ENCODE measurements around the gene TCAP.

TCAP gene

DNA sequence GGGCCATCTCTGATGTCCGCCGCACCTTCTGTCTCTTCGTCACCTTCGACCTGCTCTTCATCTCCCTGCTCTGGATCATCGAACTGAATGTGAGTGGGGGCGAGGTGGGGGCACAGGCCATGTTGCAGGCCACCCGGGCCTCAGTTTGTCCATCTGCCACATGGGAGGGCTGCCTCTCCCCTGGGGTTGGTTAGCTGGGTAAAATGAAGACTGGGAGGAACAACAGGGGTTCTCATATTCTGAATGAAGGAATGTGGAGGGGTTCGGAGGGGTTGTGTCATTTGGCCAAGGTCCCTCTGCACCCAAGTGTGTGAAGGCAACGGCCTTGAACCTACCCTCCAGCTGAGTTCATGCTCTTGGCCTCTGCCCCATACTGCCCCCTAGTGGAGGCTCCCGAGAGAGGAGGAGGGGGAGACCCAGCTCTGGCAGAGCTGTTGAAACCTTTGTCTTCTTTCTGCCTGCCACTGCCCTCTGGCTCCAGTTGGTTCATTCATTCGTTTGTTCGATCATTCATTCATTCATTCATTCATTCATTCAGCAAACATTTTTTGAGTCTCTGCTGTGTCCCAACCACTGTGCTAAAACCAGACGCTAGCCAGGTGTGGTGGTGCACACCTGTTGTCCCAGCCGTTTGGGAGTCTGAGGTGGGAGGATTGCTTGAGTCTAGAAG, 11.4 kb upstream of the TCAP start:
- Mint-ChIP-seq H3K27ac (no peak overlapping the region), H3K4me3 (no peak overlapping the region), H3K27me3 (no peaks in the 10 kb centered on the region), H3K36me3 (peaks cover 31% of the 10 kb centered on the region), H3K4me1 (peaks cover 31% of the 10 kb centered on the region), H3K9me3 (no peaks in the 10 kb centered on the region)
- peak; percentile 54 for ATAC-seq

DNA sequence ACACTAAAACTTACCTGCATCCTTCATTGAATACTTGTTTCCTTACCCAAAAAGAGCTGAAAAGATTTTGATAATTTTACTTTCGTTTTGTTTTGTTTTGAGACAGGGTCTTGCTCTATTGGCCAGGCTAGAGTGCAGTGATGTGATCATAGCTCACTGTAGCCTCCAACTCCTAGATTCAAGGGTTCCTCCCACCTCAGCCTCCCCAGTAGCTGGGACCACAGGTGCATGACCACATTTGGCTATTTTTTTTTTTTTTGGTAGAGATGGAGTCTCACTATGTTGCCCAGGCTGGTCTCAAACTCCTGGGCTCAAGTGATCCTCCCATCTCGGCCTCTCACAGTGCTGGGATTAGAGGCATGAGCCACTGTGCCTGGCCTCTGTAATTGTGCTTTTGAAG, 10.0 kb upstream of the TCAP start:
- H3K4me1 Mint-ChIP-seq: peaks cover 44% of the 10 kb centered on the region
- no peak overlapping the region for H3K4me3 Mint-ChIP-seq
- peaks cover 34% of the 10 kb centered on the region for H3K36me3 Mint-ChIP-seq
- H3K27ac Mint-ChIP-seq: no peak overlapping the region
- H3K27me3 Mint-ChIP-seq: no peaks in the 10 kb centered on the region
- no peaks in the 10 kb centered on the region for H3K9me3 Mint-ChIP-seq
- no peak for ATAC-seq

DNA sequence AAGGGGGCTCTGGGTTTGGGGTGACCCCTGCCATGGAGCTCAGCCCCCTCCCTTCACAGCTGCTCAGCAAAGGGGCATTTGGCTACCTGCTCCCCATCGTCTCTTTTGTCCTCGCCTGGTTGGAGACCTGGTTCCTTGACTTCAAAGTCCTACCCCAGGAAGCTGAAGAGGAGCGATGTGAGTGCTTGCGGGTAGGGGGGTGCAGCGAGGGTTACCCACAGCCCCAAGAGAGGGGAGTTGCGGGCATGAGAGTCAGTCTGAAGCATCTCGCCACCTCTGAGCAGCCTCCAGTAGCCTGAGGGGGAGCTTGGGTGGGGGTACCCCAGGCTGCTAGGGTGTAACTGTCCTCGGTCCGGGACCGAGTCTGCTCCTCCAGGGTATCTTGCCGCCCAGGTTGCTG, 6.8 kb upstream of the TCAP start:
- Mint-ChIP-seq H3K27ac (peak overlapping the region; percentile 70), H3K9me3 (no peaks in the 10 kb centered on the region), H3K27me3 (no peaks in the 10 kb centered on the region), H3K4me1 (peaks cover 34% of the 10 kb centered on the region), H3K36me3 (peaks cover 51% of the 10 kb centered on the region), H3K4me3 (no peak overlapping the region)
- ATAC-seq: no peak

DNA sequence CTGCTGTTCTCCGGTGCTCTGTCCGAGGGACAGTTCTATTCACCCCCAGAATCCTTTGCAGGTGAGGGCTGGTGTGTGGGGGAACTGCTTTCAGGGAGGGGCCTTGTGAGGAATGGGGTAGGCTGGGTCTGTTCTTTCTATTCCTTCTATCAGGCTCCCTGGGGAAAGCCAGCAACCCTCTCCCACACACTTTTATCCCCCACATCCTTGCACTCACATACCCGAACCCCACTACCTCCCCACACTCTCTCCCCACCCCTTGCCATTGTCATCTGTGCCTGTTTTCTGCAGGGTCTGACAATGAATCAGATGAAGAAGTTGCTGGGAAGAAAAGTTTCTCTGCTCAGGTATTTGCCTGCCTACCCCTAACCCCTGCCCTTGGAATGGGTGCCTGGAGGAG, 6.4 kb upstream of the TCAP start:
- H3K27me3 Mint-ChIP-seq: no peaks in the 10 kb centered on the region
- peaks cover 31% of the 10 kb centered on the region for H3K4me1 Mint-ChIP-seq
- peaks cover 51% of the 10 kb centered on the region for H3K36me3 Mint-ChIP-seq
- ATAC-seq: no peak
- H3K9me3 Mint-ChIP-seq: no peaks in the 10 kb centered on the region
- no peak overlapping the region for H3K4me3 Mint-ChIP-seq
- peak overlapping the region; percentile 70 for H3K27ac Mint-ChIP-seq

DNA sequence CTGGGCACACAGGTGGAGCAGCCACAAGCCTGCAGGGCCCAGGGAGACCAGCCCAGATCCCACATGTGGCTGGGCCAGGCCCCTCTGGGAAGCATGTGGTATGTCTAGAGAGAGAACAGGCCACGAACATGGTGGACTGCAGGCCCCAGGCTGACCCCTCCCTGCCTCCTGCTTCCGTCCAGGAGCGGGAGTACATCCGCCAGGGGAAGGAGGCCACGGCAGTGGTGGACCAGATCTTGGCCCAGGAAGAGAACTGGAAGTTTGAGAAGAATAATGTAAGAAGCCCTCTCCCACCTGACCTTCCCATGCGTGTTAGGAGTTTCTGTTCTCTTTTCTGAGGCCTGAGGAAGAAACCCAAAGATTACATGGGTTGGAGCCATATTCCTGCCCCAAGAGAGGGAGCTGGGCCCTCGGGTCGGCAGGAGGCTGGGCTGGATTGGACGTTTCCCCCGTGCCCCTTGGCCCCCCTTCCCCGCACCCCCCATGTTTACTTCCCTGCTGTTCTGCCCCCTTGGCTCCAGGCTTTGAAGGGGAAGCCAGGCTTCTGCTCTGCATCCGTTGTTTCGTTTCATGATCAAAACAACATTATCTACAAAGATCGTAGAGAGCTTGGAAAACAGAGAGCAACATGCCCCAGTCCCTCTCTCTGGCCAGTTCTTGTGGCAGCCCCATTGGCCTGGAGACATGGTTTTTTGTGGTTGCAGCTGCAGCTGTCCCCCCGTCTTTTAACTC, 5.7 kb upstream of the TCAP start:
- Mint-ChIP-seq H3K36me3 (peaks cover 51% of the 10 kb centered on the region), H3K4me3 (no peak overlapping the region), H3K4me1 (peaks cover 28% of the 10 kb centered on the region), H3K9me3 (no peaks in the 10 kb centered on the region), H3K27me3 (no peaks in the 10 kb centered on the region), H3K27ac (peak overlapping the region; percentile 70)
- peak; percentile 47 for ATAC-seq

DNA sequence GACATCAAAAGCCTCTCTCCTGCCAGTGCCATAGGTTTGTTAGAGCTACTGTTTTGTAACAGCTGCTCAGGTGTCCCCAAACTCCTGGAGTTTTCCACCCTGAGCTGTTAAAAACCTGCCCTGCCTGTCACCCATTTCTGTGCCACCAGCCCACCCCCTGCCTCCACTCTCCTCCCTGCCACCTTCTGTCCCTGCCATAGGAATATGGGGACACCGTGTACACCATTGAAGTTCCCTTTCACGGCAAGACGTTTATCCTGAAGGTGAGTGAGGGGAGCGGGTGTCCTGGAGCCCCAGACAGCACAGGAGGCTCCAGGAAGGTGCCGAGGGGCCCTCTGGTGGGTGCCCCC, 5.2 kb upstream of the TCAP start:
- H3K9me3 Mint-ChIP-seq: no peaks in the 10 kb centered on the region
- peak overlapping the region; percentile 70 for H3K27ac Mint-ChIP-seq
- H3K4me1 Mint-ChIP-seq: peaks cover 33% of the 10 kb centered on the region
- H3K27me3 Mint-ChIP-seq: no peaks in the 10 kb centered on the region
- no peak overlapping the region for H3K4me3 Mint-ChIP-seq
- no peak for ATAC-seq
- peaks cover 51% of the 10 kb centered on the region for H3K36me3 Mint-ChIP-seq

DNA sequence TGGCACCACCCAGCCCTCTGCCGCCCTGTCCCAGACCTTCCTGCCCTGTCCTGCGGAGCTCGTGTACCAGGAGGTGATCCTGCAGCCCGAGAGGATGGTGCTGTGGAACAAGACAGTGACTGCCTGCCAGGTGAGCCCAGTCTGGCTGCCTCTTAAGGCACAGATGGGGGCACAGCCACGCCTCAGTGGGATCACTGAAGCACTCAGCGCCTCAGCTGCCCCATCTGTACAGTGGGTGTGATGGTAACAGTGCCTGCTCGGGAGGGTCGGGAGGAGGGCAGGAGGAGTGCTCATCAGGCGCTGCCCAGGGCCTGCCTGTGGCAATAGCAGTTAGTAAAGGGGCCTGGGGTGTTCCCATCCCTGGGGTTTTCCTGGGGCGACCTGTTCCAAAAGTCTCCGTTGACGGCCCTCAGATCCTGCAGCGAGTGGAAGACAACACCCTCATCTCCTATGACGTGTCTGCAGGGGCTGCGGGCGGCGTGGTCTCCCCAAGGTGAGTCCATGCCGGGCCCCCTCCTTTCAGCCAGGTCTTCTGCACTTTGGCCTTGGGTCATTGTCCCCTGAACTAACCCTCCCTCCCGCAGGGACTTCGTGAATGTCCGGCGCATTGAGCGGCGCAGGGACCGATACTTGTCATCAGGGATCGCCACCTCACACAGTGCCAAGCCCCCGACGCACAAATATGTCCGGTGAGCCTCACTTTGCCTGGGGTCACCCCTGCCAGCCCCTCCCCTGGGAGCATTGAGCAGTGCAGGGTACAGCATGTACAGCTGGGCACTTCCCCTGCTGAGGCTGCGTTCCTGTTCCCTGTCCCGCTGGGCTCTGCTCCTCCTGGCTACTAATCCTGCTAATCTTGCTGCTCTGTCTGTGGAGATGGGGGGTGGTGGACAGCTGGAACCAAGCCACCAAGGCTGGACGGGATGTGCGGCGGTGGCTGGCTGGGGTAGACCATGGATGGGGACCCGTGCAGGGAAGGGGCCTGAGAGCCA, 4.5 kb upstream of the TCAP start:
- peaks cover 45% of the 10 kb centered on the region for H3K36me3 Mint-ChIP-seq
- H3K4me1 Mint-ChIP-seq: peaks cover 36% of the 10 kb centered on the region
- H3K9me3 Mint-ChIP-seq: no peaks in the 10 kb centered on the region
- no peak overlapping the region for H3K4me3 Mint-ChIP-seq
- no peak overlapping the region for H3K27ac Mint-ChIP-seq
- H3K27me3 Mint-ChIP-seq: peaks cover under 1% of the 10 kb centered on the region
- no peak for ATAC-seq

DNA sequence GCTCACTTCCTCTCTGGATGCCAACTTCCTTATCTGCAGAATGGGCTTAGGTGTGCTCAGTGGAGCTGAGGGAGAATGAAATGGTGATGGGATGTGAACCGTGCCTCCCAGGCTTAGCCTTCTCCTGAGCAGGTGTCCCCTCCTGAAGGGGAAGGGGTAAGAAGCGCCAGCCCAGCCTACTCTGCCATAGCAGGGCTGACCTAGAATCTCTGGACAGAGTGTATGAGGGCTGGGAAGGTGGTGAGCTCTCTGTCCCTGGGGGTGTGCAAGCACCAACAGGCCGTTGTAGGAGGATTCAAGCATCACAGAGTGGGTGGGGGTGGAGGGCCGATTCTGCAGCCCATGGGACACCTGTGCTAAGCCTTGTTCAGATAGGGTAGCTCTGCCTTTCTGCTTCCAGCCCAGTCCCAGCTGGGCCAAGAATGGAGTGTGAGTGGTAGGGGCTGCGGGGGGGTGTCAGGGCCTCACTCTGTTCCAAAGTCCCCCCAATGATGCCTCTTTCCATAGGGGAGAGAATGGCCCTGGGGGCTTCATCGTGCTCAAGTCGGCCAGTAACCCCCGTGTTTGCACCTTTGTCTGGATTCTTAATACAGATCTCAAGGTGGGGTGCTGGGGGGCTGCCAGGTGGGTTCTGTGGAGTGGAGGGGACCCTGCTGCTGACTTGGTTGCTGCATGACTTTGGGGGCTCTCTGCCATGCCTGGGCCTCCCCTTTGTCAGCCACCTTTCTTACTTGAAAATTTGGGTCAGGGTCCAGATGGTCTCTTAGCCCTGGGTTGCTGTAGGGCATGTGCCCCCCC, 3.2 kb upstream of the TCAP start:
- no peak for ATAC-seq
- Mint-ChIP-seq H3K27me3 (peaks cover 13% of the 10 kb centered on the region), H3K4me3 (no peak overlapping the region), H3K36me3 (peaks cover 39% of the 10 kb centered on the region), H3K4me1 (peaks cover 42% of the 10 kb centered on the region), H3K27ac (no peak overlapping the region), H3K9me3 (no peaks in the 10 kb centered on the region)

DNA sequence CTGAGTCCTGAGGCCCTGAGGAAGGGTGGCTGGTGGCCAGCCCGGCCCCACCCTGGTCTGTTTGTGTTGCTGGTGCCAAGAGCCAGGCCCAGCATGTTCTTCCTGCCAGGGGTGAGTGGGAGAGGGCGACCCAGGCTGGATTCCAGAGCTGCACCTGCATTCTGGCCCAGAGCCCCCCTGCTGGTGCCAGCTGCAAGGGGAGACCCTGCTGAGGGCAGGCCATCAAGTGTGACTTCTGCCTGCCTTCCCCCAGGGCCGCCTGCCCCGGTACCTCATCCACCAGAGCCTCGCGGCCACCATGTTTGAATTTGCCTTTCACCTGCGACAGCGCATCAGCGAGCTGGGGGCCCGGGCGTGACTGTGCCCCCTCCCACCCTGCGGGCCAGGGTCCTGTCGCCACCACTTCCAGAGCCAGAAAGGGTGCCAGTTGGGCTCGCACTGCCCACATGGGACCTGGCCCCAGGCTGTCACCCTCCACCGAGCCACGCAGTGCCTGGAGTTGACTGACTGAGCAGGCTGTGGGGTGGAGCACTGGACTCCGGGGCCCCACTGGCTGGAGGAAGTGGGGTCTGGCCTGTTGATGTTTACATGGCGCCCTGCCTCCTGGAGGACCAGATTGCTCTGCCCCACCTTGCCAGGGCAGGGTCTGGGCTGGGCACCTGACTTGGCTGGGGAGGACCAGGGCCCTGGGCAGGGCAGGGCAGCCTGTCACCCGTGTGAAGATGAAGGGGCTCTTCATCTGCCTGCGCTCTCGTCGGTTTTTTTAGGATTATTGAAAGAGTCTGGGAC, 2.4 kb upstream of the TCAP start:
- Mint-ChIP-seq H3K4me3 (no peak overlapping the region), H3K27me3 (peaks cover 21% of the 10 kb centered on the region), H3K27ac (no peak overlapping the region), H3K36me3 (peaks cover 37% of the 10 kb centered on the region), H3K9me3 (no peaks in the 10 kb centered on the region), H3K4me1 (peaks cover 48% of the 10 kb centered on the region)
- no peak for ATAC-seq

DNA sequence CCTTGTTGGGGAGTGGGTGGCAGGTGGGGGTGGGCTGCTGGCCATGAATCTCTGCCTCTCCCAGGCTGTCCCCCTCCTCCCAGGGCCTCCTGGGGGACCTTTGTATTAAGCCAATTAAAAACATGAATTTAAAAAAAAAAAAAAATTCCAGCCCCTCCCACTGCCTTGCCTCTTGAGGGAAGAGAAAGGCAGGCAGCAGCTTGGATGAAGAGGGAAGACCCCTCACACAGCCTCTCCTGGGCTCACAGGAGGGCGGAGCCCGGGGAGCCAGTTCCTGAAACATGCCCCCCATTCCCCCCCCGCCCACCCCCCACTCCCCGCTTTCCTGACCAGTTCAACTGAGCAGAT, 1.8 kb upstream of the TCAP start:
- H3K27ac Mint-ChIP-seq: no peak overlapping the region
- no peaks in the 10 kb centered on the region for H3K9me3 Mint-ChIP-seq
- H3K4me1 Mint-ChIP-seq: peaks cover 51% of the 10 kb centered on the region
- no peak overlapping the region for H3K4me3 Mint-ChIP-seq
- H3K36me3 Mint-ChIP-seq: peaks cover 31% of the 10 kb centered on the region
- no peak for ATAC-seq
- peaks cover 27% of the 10 kb centered on the region for H3K27me3 Mint-ChIP-seq

DNA sequence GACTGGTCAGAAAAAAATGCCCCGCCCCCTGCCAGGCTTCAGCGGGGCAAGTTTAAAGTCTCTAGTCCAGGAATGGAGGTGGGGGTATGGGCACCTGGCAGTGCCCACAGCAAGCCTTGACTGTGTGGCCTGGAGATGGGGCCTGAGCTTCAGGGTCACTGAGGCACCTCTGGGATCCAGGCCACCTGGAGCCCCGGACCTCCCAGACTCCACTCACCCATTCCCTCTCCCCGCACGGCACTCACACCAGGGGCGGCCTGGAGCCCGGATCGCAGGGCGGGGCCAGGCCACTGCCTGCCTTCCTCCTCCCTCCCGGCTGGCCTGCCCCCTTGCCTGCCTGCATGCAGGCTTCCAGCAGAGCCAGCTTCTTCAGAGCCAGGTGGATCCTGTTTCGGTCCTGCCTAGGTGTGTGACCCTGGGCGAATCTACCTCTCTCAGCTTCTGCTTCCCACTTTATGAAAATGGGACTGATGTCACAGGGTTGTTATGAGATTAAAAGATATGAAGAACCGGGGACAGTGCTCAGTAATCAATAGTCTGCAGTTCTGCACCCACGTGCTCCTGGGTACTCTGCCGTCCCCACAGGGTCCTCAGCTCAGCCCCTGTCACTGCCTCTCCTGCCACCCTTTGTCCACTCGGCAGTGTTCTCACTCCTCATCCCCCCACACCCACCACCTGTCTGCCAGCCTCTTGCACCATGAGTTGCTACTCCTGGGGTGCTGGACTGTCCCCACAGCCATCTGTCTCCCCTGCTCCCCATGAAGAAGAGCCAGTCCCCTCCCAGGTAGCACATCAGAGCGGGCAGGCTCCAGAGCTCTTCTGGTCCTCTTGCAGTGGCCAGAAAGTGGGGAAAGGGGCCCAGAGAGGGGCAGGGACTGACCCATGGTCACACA, 1.2 kb upstream of the TCAP start:
- no peak overlapping the region for H3K4me3 Mint-ChIP-seq
- peaks cover 51% of the 10 kb centered on the region for H3K4me1 Mint-ChIP-seq
- no peaks in the 10 kb centered on the region for H3K9me3 Mint-ChIP-seq
- no peak for ATAC-seq
- peaks cover 33% of the 10 kb centered on the region for H3K27me3 Mint-ChIP-seq
- H3K27ac Mint-ChIP-seq: no peak overlapping the region
- H3K36me3 Mint-ChIP-seq: peaks cover 25% of the 10 kb centered on the region

DNA sequence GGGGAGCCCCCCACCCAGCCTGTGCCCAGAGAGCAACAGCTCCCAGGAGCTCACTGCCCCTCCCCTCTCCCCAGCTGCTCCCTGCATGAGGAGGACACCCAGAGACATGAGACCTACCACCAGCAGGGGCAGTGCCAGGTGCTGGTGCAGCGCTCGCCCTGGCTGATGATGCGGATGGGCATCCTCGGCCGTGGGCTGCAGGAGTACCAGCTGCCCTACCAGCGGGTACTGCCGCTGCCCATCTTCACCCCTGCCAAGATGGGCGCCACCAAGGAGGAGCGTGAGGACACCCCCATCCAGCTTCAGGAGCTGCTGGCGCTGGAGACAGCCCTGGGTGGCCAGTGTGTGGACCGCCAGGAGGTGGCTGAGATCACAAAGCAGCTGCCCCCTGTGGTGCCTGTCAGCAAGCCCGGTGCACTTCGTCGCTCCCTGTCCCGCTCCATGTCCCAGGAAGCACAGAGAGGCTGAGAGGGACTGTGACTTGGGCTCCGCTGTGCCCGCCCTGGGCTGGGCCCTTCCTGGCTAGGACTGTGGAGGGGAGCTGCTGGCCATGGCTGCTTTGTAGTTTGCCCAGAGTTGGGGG, 584 bp downstream of the TCAP start:
- ATAC-seq: no peak
- Mint-ChIP-seq H3K4me3 (peak overlapping the region; percentile 59), H3K36me3 (peaks cover 14% of the 10 kb centered on the region), H3K9me3 (no peaks in the 10 kb centered on the region), H3K4me1 (peaks cover 39% of the 10 kb centered on the region), H3K27me3 (peaks cover 40% of the 10 kb centered on the region), H3K27ac (no peak overlapping the region)

DNA sequence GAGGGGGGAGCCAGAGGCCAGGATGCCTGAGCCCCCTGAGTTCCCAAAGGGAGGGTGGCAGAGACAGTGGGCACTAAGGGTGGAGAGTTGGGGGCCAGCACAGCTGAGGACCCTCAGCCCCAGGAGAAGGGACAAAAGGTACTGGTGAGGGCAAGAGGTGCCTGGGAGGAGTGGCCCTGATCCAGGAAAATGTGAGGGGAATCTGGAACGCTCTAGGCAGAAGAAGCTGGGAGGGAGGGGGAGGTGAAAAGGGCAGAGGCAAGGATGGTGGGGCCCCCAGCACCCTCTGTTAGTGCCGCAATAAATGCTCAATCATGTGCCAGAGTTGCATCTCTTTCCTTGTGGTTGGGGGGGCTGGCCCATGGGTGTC, 1.1 kb downstream of the TCAP start:
- Mint-ChIP-seq H3K9me3 (no peaks in the 10 kb centered on the region), H3K36me3 (peaks cover 9% of the 10 kb centered on the region), H3K4me3 (peak overlapping the region; percentile 59), H3K27ac (no peak overlapping the region), H3K4me1 (peaks cover 39% of the 10 kb centered on the region), H3K27me3 (peaks cover 40% of the 10 kb centered on the region)
- ATAC-seq: no peak
